Measurements from ENCODE around the gene SSTR5.
A peak's percentile ranks its signal among the peaks of the same experiment; 100 is the strongest.
"Not testable (repeated sequence)": the region's sequence is repeated elsewhere in the genome, so short reads cannot be mapped to it uniquely, and the experiment has no call there.

SSTR5 gene

GRCh38 chr16:1072526-1073261 lies at the start of gene SSTR5:
TSS of gene SSTR5 (plus strand) at chr16:1072747. CDS start at chr16:1078869, 6,122 bp downstream.
- no peak for DNase-seq

GRCh38 chr16:1024138-1024537 lies 48.4 kb upstream of the SSTR5 start:
- no peak for DNase-seq

GRCh38 chr16:1025183-1025809 lies 47.3 kb upstream of the SSTR5 start:
- not testable (repeated sequence) for DNase-seq

GRCh38 chr16:1026057-1026783 lies 46.3 kb upstream of the SSTR5 start:
- no peak for DNase-seq

DNA sequence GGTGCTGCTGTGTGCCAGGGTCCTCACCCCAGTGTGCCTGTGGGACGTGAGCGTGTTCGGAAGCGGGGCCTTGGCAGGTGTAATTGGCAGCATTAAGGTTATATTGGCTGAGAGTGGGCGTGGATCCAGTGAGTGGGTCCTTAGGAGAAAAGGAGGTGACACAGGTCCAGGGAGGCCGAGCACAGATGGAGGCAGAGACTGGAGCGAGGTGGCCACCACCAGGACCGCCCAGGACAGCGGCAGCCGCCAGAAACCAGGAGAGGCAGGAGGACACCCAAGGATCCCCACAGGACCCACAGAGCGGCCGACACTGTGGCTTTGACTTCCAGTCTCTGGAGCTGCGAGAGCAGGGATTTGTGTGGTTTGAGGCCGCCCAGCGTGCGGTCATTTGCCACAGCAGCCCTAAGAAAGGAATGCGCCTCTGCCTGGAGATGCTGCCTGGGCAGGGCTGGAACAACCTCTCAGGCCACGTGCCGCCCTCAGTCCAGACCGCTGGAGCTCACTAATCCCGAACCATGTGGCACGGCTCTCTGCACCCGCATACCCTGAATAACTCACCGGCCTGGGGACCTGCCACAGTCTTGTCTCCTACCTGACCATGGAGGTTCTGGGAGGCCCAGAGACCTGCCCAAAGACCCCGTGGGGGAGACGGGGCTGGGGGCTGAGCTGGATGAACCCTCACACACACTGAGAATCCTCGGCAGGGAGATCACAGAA lies 45.6 kb upstream of the SSTR5 start:
- DNase-seq = no peak

GRCh38 chr16:1027501-1027815 lies 45.1 kb upstream of the SSTR5 start:
- no peak for DNase-seq

DNA sequence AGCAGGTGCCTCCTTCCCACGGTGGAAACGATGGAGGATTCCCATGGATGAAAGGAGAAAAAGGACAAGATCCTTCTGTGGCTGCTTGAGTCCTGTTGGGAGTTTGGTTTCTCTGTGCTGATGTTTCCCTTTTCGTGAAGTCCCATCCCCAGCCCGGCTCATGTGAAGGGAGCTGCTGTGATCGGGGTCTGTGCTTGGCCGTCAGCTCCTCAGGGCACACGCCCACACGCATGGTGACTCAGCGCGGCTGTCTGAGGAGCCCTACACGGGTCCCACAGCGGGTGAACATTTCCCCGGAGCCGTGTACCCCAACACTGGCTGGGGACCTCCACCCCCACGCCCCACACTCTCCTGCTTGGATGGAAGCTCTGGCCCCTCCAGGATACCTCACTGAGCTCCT lies 44.5 kb upstream of the SSTR5 start:
- no peak for DNase-seq

DNA sequence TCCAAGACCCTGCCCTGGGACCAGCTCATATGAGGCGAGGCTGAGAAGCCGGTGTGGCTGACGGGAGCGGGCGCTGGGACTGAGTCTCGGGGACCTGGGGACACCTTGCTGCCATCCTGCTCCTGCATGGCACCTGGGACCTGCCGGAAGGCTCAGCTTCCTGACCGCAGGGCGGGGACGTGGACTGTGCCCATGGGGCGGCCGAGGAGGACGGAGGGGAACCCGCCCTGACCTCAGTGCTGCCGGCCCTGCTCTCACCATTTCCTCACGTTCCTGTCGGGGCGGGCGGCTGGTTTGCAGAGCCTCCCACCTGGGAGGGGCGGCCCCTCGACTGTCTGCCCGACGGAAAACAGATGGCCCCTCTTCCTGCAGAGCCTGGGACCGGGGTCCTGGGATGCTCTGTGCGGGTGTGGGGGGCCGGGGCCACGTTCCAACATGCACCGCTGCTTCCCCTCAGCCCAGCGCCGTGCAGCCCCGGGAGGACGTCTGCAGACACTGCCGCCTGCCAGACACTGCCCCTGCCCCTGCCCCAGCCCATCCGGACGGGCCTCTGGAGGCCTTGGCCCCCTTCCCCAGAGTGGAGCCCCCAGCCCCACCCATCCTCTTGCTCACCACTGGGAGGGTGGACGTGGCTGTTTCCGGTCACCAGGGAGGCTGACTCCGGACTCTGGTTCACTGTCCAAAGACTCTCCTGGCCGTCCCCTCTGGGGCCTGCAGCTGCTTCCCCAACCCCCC lies 43.9 kb upstream of the SSTR5 start:
- DNase-seq = no peak

DNA sequence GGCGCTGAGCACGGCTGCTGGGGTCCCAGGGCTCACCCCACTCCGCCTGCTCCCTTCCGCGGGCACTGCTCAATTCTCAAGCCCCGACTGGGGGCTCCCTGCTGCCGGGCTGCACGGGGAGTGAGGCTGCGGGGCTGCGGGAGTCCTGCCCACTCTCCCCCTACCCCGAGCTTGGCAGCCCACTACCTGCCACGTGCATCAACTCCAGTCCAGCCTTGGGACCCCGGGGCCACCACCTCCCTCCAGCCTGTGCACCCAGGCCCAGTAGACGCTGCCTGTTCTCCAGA lies 43.3 kb upstream of the SSTR5 start:
- DNase-seq = no peak

DNA sequence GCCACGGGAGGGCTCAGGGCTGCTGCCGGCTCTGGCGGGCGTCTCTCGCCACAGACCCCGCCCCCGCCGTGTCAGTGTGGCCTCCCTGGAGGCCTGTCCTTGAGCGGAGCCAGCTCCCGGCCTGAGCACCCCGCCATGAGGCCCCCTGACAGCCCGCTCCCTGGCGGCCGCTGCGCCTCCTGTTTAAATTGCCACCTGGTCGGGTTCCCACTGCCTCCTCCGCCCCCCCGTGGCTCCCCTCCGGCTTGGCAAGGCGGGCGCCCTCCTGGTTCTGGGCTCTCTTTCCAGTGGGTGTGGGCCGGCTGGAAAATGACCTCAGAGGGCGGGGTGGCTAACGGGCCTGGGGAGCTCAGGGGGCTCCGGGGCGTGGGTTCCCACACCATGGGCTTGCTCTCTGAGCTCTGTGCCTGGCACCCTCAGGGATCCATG lies 42.1 kb upstream of the SSTR5 start:
- DNase-seq = no peak

DNA sequence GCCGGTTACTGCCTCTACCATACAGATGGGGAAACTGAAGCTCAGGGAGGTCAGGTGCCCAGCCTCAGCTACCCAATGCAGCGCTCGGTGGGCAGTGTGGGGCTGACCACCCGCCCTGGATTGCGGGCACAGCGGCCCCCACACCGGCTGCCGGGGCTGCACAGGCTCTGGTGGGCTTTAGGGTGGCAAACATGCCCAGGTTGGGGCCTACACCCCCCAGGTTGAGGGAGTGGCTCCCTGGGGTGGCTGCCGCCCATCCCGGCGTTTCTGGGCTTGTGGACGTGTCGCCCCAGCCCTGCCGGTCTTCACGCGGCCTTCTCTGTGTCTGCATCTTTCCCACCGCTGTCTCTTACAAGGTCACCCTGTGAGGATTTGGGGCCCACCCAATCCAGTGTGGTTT lies 40.9 kb upstream of the SSTR5 start:
- DNase-seq = no peak

GRCh38 chr16:1032607-1033006 lies 39.9 kb upstream of the SSTR5 start:
- DNase-seq = no peak

DNA sequence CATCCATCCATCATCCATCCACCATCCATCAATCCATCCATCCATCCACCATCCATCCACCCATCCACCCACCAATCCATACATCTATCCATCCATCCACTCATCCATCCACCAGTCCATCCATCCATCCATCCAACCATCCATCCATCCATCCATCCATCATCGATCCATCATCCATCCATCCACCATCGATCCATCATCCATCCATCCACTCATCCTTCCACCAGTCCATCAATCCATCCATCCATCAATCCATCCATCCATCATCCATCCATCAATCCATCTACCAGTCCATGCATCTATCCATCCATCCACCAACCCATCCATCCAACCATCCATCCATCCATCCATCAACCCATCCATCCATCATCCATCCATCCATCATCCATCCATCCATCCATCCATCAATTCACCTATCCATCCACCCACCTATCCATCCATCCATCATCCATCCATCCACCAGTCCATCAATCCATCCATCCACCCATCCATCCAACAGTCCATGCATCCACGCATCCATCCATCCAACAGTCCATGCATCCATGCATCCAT lies 39.3 kb upstream of the SSTR5 start:
- no peak for DNase-seq

DNA sequence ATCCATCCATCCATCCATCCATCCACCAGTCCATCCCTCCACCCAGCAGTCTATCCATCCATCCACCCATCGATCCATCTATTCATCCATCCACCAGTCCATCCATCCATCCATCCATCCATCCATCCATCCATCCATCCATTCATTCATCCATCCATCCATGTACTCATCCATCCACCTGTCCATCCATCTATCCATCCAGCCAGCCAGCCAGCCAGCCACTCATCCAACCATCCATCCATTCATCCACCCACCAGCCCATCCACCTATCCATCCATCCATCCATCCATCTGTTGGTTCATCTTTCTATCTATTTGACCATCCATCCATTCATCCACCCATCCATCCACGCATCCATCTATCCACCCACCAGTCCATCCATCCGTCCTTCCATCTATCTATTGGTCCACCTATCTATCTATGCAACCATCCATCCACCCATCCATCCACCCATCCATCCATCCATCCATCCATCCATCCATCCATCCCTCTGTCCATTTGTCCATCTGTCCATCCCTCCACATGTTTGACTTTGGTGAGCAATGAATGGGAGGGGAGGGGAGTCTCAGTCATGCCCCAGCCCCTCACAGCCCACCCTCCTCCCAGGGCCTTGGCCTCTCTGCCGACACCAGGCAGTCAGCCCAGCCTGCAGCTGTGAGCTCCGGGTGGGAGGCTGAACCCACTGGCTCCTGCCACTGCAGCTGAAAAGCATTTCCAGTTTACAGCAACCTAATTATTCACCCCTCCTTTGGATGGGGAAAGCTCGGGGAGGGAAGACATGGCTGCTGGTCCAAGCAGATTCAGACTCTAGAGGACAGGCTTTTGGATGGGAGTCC lies 38.1 kb upstream of the SSTR5 start:
- DNase-seq = no peak

DNA sequence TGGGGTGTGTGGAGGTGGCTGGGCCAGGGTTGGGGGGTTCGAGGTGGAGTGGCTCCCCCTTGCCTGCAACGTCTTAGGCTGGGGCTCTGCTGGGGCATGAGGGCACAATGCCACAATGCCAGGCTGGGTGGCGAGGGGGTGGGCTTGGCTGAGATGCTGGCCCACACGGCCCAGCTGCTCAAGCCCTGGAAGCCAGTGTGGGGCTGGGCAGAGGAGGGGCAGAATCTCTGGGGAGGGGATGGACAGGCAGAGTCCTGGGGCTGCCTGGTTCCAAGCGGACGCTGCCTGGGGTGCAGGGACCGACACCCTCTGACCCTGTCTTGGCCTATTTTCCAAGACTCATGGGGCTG lies 37.5 kb upstream of the SSTR5 start:
- DNase-seq = no peak

- no peak for DNase-seq
These were observed 36.4 kb upstream of the SSTR5 start for GRCh38 chr16:1036166-1036565.

GRCh38 chr16:1036726-1037393 lies 35.7 kb upstream of the SSTR5 start:
- peak; percentile 30 for DNase-seq

DNA sequence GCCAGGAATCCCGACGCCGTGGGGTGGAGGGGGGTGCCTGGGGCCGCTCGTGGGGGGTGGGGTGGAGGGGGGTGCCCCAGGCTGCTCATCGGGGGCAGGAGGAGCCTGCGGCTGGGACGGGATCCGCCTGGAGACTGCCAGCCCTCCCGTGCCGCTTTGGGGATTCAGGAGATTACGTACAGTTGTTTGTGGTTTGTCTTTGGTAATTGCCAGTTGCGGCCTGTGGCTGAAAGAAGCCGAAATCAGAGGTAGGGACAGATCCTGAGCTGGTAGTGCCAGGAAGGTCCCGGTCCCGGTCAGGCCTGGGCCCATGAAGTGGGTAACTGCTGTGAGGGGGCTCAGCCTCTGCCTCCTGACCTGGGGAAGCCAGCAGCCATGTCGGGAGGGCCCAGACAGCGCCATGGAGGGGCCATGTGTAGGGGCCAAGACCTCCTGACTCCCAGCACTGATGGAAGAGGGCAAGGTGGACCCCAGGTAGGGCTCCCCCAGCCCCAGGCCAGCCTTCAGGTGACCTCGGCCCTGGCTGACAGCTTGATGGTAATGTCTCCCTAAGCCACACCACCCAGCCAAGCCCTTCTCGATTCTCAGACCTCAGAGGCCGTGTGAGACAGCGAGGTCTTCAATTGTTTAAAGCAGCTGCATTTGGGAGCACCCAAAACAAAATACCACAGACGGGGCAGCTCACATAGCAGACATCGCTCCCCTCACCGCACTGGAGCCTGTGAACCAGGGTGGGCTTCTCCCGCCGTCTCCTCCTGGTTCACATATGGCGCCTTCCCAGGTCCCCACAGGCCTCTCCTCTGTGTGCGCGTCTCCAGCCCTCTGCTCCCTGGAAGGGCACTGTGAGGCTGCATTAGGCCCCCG lies 34.9 kb upstream of the SSTR5 start:
- no peak for DNase-seq

- no peak for DNase-seq
These were observed 33.6 kb upstream of the SSTR5 start for GRCh38 chr16:1038932-1039331.

DNA sequence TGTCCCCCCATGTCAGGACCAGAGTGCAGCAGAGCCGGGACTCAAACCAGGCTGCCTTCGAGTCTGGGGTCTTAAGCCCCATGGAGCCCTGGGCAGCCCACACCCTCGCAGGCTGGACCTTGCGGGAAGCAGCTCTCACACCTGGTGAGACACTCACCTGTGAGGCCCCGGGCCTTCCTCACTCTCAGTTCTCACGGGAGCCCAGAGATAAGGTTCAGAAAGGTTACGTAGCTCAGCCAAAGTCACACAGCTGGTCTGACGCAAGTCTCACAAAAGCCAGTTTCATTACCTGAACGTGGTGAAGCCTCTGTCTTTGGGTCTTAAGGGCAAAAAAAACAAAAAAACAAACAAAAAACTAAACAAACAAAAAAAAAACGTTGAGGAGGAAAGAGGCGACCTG lies 32.8 kb upstream of the SSTR5 start:
- DNase-seq = no peak

All from kidney glomerular epithelial cell (primary cell).